ENCODE results near the gene ESPNL. TPM values are rescaled to one million over a fixed set of nuclear protein-coding genes. Genes with fewer than 3 reads are reported as not detected.

The ESPNL gene
- total RNA-seq, 2 experiments from 2014 or later: 0.12 to 0.14 TPM

GRCh38 chr2:238095143-238095542 lies 5.0 kb upstream of the ESPNL start:
- peaks cover 26% of the 10 kb centered on the region for H3K36me3 Mint-ChIP-seq
- no peak overlapping the region for H3K4me3 Mint-ChIP-seq
- no peaks in the 10 kb centered on the region for H3K27me3 Mint-ChIP-seq
- intact Hi-C loops (cut with micrococcal nuclease): no loop called here
- H3K4me1 Mint-ChIP-seq (ENCODE audit: low read depth): no peaks in the 10 kb centered on the region
- H3K27ac Mint-ChIP-seq: no peak overlapping the region
- POLR2A ChIA-PET: no interaction called here
- no peaks in the 10 kb centered on the region for H3K9me3 Mint-ChIP-seq
- CTCF ChIA-PET: no interaction called here
- DNase-seq: peak; percentile 7

GRCh38 chr2:238096311-238097011 lies 3.7 kb upstream of the ESPNL start:
- ChIA-PET CTCF (interaction anchor here (0.6 kb wide), 1 partner anchor 217 kb away, joined by 3 read pairs; no protein-coding TSS in a partner anchor), POLR2A (no interaction called here)
- Mint-ChIP-seq H3K36me3 (peaks cover 21% of the 10 kb centered on the region), H3K27me3 (no peaks in the 10 kb centered on the region), H3K4me3 (no peak overlapping the region), H3K9me3 (no peaks in the 10 kb centered on the region), H3K4me1 (ENCODE audit: low read depth) (no peaks in the 10 kb centered on the region), H3K27ac (no peak overlapping the region)
- peak; percentile 6 for DNase-seq
- intact Hi-C loops (cut with micrococcal nuclease): no loop called here

GRCh38 chr2:238097201-238097987 lies 2.7 kb upstream of the ESPNL start:
- ChIA-PET POLR2A (no interaction called here), CTCF (no interaction called here)
- Mint-ChIP-seq H3K27ac (no peak overlapping the region), H3K4me3 (no peak overlapping the region), H3K9me3 (no peaks in the 10 kb centered on the region), H3K4me1 (ENCODE audit: low read depth) (no peaks in the 10 kb centered on the region), H3K36me3 (peaks cover 19% of the 10 kb centered on the region), H3K27me3 (no peaks in the 10 kb centered on the region)
- DNase-seq: peak; percentile 5
- intact Hi-C loops (cut with micrococcal nuclease): no loop called here

- Mint-ChIP-seq H3K9me3 (no peaks in the 10 kb centered on the region), H3K36me3 (peaks cover 18% of the 10 kb centered on the region), H3K4me1 (ENCODE audit: low read depth) (no peaks in the 10 kb centered on the region), H3K27ac (peak overlapping the region; percentile 13), H3K4me3 (peak overlapping the region; percentile 37), H3K27me3 (no peaks in the 10 kb centered on the region)
- DNase-seq: peak; percentile 27
- POLR2A ChIA-PET: no interaction called here
- intact Hi-C loops (cut with micrococcal nuclease): no loop called here
- CTCF ChIA-PET: interaction anchor here (0.5 kb wide), 1 partner anchor 259 kb away, joined by 3 read pairs; no protein-coding TSS in a partner anchor
Measured at GRCh38 chr2:238097988-238098871, 1.9 kb upstream of the ESPNL start.

GRCh38 chr2:238098901-238099713 lies 1.0 kb upstream of the ESPNL start:
- Mint-ChIP-seq H3K4me1 (ENCODE audit: low read depth) (no peaks in the 10 kb centered on the region), H3K36me3 (peaks cover 13% of the 10 kb centered on the region), H3K27ac (peak overlapping the region; percentile 51), H3K4me3 (peak overlapping the region; percentile 20), H3K27me3 (no peaks in the 10 kb centered on the region), H3K9me3 (no peaks in the 10 kb centered on the region)
- ChIA-PET CTCF (interaction anchor here (0.5 to 0.7 kb wide), 2 partner anchors 259 to 368 kb away, joined by 3 read pairs; no protein-coding TSS in a partner anchor), POLR2A (no interaction called here)
- intact Hi-C loops (cut with micrococcal nuclease): no loop called here
- DNase-seq: peak; percentile 5

GRCh38 chr2:238099714-238100048 lies 459 bp upstream of the ESPNL start:
- Mint-ChIP-seq H3K4me3 (no peak overlapping the region), H3K27me3 (no peaks in the 10 kb centered on the region), H3K27ac (no peak overlapping the region), H3K4me1 (ENCODE audit: low read depth) (no peaks in the 10 kb centered on the region), H3K9me3 (no peaks in the 10 kb centered on the region), H3K36me3 (peaks cover 13% of the 10 kb centered on the region)
- intact Hi-C loops (cut with micrococcal nuclease): no loop called here
- peak; percentile 7 for DNase-seq
- ChIA-PET CTCF (no interaction called here), POLR2A (no interaction called here)

- Mint-ChIP-seq H3K36me3 (peaks cover 10% of the 10 kb centered on the region), H3K4me3 (no peak overlapping the region)
- intact Hi-C loops (cut with micrococcal nuclease): no loop called here
Measured at GRCh38 chr2:238100821-238101771, 956 bp downstream of the ESPNL start.

GRCh38 chr2:238101891-238102841 lies 2.0 kb downstream of the ESPNL start:
- POLR2A ChIA-PET: no interaction called here
- H3K27me3 Mint-ChIP-seq: no peaks in the 10 kb centered on the region
- intact Hi-C loops (cut with micrococcal nuclease): no loop called here
- H3K36me3 Mint-ChIP-seq: peaks cover 7% of the 10 kb centered on the region
- H3K4me1 Mint-ChIP-seq (ENCODE audit: low read depth): no peaks in the 10 kb centered on the region
- no peak overlapping the region for H3K27ac Mint-ChIP-seq
- H3K4me3 Mint-ChIP-seq: no peak overlapping the region
- CTCF ChIA-PET: interaction anchor here (0.6 kb wide), 1 partner anchor 116 kb away, joined by 3 read pairs; no protein-coding TSS in a partner anchor
- no peaks in the 10 kb centered on the region for H3K9me3 Mint-ChIP-seq
- DNase-seq: peak; percentile 3

More at GRCh38 chr2:238100821-238101771, 956 bp downstream of the ESPNL start:
- no peak overlapping the region for H3K27ac Mint-ChIP-seq
- no peaks in the 10 kb centered on the region for H3K4me1 Mint-ChIP-seq (ENCODE audit: low read depth)
- H3K9me3 Mint-ChIP-seq: no peaks in the 10 kb centered on the region
- ChIA-PET CTCF (no interaction called here), POLR2A (no interaction called here)
- no peaks in the 10 kb centered on the region for H3K27me3 Mint-ChIP-seq
- peak; percentile 6 for DNase-seq

GRCh38 chr2:238102865-238103264 lies 2.7 kb downstream of the ESPNL start:
- CTCF ChIA-PET: no interaction called here

More at GRCh38 chr2:238102865-238103264, 2.7 kb downstream of the ESPNL start:
- no peak overlapping the region for H3K27ac Mint-ChIP-seq
- no peak overlapping the region for H3K4me3 Mint-ChIP-seq
- no peaks in the 10 kb centered on the region for H3K4me1 Mint-ChIP-seq (ENCODE audit: low read depth)
- no peaks in the 10 kb centered on the region for H3K27me3 Mint-ChIP-seq
- peaks cover 4% of the 10 kb centered on the region for H3K36me3 Mint-ChIP-seq
- intact Hi-C loops (cut with micrococcal nuclease): no loop called here
- peak; percentile 6 for DNase-seq
- no peaks in the 10 kb centered on the region for H3K9me3 Mint-ChIP-seq
- POLR2A ChIA-PET: no interaction called here

Measured in activated CD4-positive, alpha-beta memory T cell treated with anti-CD3 and anti-CD28 coated beads for 36 hours (primary cell).